Vein endothelial cell (primary cell): ENCODE measurements around the gene ELMO2. TPM values are rescaled to one million over a fixed set of nuclear protein-coding genes. Genes with fewer than 3 reads are reported as not detected.

ENCODE experiments used
- total RNA-seq: library from RNA; depleted of rRNA; stranded (reverse); fragments of >200 nt; gene quantifications from 2 replicates; pipeline ENCODE4 v1.2.3, GENCODE V29; 2012

ELMO2 gene
- 31.7 and 36.3 TPM in 2 replicates for total RNA-seq

GRCh38 chr20:46406200-46406985 lies at the start of gene ELMO2:
TSS of gene ELMO2 (minus strand) at chr20:46406615. CDS start at chr20:46394482, 12,133 bp downstream.

Other genes with a start within 250 kb of the ELMO2 start
- not detected in 2 replicates for gene CDH22, start 98.1 kb downstream of the ELMO2 start, total RNA-seq
- gene ZNF334, start 106.9 kb upstream of the ELMO2 start, total RNA-seq, result under 0.01 and 0.48 TPM in 2 replicates
- gene OCSTAMP, start 144.0 kb upstream of the ELMO2 start, total RNA-seq, result not detected in 2 replicates
- gene SLC13A3, start 244.8 kb upstream of the ELMO2 start, total RNA-seq, result under 0.01 and 0.65 TPM in 2 replicates